ENCODE measurements around the gene FIZ1. TPM values are rescaled to one million over a fixed set of nuclear protein-coding genes. Genes with fewer than 3 reads are reported as not detected.

FIZ1 gene
- total RNA-seq, 1 experiment from 2014 or later: 29.3 TPM

DNA sequence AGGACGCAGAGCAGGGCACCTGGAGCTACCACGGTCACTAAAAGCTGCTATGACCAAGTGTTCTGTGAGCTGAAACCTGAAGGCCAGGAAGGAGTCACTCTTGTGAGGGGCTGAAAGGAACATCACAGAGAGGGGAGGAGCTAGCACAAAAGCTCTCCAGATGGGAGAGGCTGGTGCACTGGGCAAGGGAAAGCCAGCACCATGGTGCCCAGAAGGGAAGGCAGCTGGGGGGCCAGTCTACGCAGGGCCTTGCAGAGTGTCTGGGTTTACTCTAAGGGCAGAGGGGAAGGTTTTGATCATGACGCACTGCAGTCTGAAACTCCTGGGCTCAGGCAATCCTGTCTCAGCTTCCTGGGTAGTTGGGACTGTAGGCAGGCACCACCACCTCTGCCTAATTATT is 37.4 kb upstream of the FIZ1 start:
- no peak overlapping the region for H3K4me3 ChIP-seq (ENCODE audit: low read depth, low read length, poor library complexity, severe bottlenecking)
- no peaks in the 10 kb centered on the region for H3K9me3 ChIP-seq (ENCODE audit: low read depth, low read length, poor library complexity, severe bottlenecking)
- BruUV-seq (replicated peaks): no TSS peak
- no peak for DNase-seq (ENCODE audit: low spot score)
- no peaks in the 10 kb centered on the region for H3K27me3 ChIP-seq (replicated peaks; ENCODE audit: insufficient read depth, low read depth, low read length, poor library complexity)
- H3K36me3 ChIP-seq (ENCODE audit: insufficient read depth, low read length, poor library complexity, severe bottlenecking): no peaks in the 10 kb centered on the region
- CTCF ChIA-PET: no interaction called here
- intact Hi-C loops (cut with micrococcal nuclease; ENCODE audit: unreplicated experiment): no loop called here
- H3K4me1 ChIP-seq (ENCODE audit: insufficient read depth, low read length, poor library complexity, severe bottlenecking): peaks cover 21% of the 10 kb centered on the region
- H3K27ac ChIP-seq (ENCODE audit: low read depth, low read length, poor library complexity, severe bottlenecking): no peak overlapping the region
- POLR2A ChIA-PET (ENCODE audit: low non-redundant PET): interaction anchor here (0.6 to 0.7 kb wide), 2 partner anchors 37 to 64 kb away, joined by 3 to 13 read pairs; no protein-coding TSS in a partner anchor
- TF ChIP-seq EZH2 (IDR thresholded peaks at IDR 0.05; ENCODE audit: borderline replicate concordance, low read depth, low read length, poor library complexity, severe bottlenecking) (no peak), CTCF (conservative IDR thresholded peaks at IDR 0.05; ENCODE audit: low read depth, low read length) (no peak)

DNA sequence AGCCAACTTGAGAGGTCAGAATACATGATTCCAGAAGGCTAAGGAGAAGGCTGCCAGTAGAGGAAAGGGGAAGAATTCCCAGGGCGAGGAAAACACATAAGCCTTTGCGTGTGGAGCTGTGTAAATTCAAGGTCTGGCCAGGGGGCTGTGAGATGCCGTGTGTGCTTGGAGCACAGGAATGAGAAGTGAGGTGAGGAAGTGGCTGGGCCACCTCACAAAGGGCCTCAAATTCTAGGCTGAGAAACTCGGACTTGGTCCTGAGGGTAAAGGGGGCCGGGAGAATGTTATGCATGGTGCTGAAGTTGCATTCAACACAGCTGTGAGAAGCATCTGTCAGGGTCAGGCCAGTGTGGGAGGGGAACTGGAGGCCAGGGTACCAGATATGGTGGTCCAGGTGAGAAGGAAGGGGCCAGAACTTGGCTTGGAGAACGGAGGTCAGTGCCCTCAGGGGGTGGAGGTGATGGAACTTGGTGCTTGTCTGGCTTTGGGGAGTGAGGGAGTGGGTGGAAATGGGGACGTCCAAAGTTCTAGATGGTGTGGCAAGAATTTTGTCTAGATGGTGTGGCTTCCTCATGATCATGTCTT is 36.6 kb upstream of the FIZ1 start:
- no peak overlapping the region for H3K27ac ChIP-seq (ENCODE audit: low read depth, low read length, poor library complexity, severe bottlenecking)
- intact Hi-C loops (cut with micrococcal nuclease; ENCODE audit: unreplicated experiment): no loop called here
- CTCF ChIA-PET: interaction anchor here (0.6 kb wide), 1 partner anchor 618 kb away, joined by 5 read pairs; no protein-coding TSS in a partner anchor
- H3K27me3 ChIP-seq (replicated peaks; ENCODE audit: insufficient read depth, low read depth, low read length, poor library complexity): no peaks in the 10 kb centered on the region
- BruUV-seq (replicated peaks): no TSS peak
- no peaks in the 10 kb centered on the region for H3K9me3 ChIP-seq (ENCODE audit: low read depth, low read length, poor library complexity, severe bottlenecking)
- TF ChIP-seq CTCF (conservative IDR thresholded peaks at IDR 0.05; ENCODE audit: low read depth, low read length): no peak
- no peak for TF ChIP-seq EZH2 (IDR thresholded peaks at IDR 0.05; ENCODE audit: borderline replicate concordance, low read depth, low read length, poor library complexity, severe bottlenecking)
- no peak for DNase-seq (ENCODE audit: low spot score)
- H3K4me3 ChIP-seq (ENCODE audit: low read depth, low read length, poor library complexity, severe bottlenecking): peak overlapping the region; percentile 70
- H3K4me1 ChIP-seq (ENCODE audit: insufficient read depth, low read length, poor library complexity, severe bottlenecking): peaks cover 21% of the 10 kb centered on the region
- H3K36me3 ChIP-seq (ENCODE audit: insufficient read depth, low read length, poor library complexity, severe bottlenecking): no peaks in the 10 kb centered on the region
- POLR2A ChIA-PET (ENCODE audit: low non-redundant PET): no interaction called here

DNA sequence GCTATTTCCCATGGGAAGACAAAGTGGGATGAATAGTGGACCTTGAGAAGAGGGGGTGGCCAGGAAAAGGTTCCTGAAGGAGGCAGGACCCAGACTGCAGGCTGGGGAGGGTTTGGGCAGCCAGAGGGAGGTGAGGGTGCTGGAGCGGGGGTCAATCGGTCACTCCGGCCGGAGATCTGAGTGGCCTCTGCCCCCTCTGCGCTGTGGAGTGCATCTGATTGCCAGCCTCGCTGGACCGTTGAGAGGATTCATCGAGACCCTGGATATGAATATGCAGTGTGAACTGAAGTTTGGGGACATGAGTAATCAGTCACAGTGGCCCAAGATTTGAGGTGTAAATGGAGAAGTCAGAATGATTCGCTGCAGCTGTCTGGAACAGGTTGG is 36.0 kb upstream of the FIZ1 start:
- Histone ChIP-seq H3K4me3 (ENCODE audit: low read depth, low read length, poor library complexity, severe bottlenecking) (peak overlapping the region; percentile 70), H3K9me3 (ENCODE audit: low read depth, low read length, poor library complexity, severe bottlenecking) (no peaks in the 10 kb centered on the region), H3K4me1 (ENCODE audit: insufficient read depth, low read length, poor library complexity, severe bottlenecking) (peaks cover 19% of the 10 kb centered on the region), H3K36me3 (ENCODE audit: insufficient read depth, low read length, poor library complexity, severe bottlenecking) (no peaks in the 10 kb centered on the region), H3K27ac (ENCODE audit: low read depth, low read length, poor library complexity, severe bottlenecking) (peak overlapping the region; percentile 87), H3K27me3 (replicated peaks; ENCODE audit: insufficient read depth, low read depth, low read length, poor library complexity) (no peaks in the 10 kb centered on the region)
- ChIA-PET POLR2A (ENCODE audit: low non-redundant PET) (no interaction called here), CTCF (no interaction called here)
- TSS peak; percentile 58 for BruUV-seq (replicated peaks)
- TF ChIP-seq CTCF (conservative IDR thresholded peaks at IDR 0.05; ENCODE audit: low read depth, low read length) (no peak), EZH2 (IDR thresholded peaks at IDR 0.05; ENCODE audit: borderline replicate concordance, low read depth, low read length, poor library complexity, severe bottlenecking) (no peak)
- no peak for DNase-seq (ENCODE audit: low spot score)
- intact Hi-C loops (cut with micrococcal nuclease; ENCODE audit: unreplicated experiment): no loop called here

Data from A673 (cell line).